ENCODE data around the gene PINK1. TPM values are rescaled to one million over a fixed set of nuclear protein-coding genes. Genes with fewer than 3 reads are reported as not detected.

The PINK1 gene
- polyA plus RNA-seq, 1 donor (not counting 4 experiments of a cell fraction or from before 2014, with no cell fraction given), result 44.6 TPM

GRCh38 chr1:20668581-20668980 is 35.3 kb downstream of the PINK1 start:
- no peak overlapping the region for H2AFZ ChIP-seq (ENCODE audit: control insufficient read depth, low read length)
- H3K9me1 ChIP-seq (ENCODE audit: control insufficient read depth, extremely low read depth, insufficient read depth, low read length), result no peaks in the 10 kb centered on the region
- TF ChIP-seq CTCF (optimal IDR thresholded peaks at IDR 0.05 in 1 of 3, IDR thresholded peaks at IDR 0.05 in 1 of 3, conservative IDR thresholded peaks at IDR 0.05 in 1 of 3; ENCODE audit: extremely low read depth in 1 of 3, insufficient read depth in 2 of 3, low read length in 3 of 3) (no peak), EZH2 (IDR thresholded peaks at IDR 0.05; ENCODE audit: low read length) (no peak)
- FAIRE-seq, result no peak
- H3K36me3 ChIP-seq (ENCODE audit: control insufficient read depth in 2 of 2, extremely low read depth in 1 of 2, insufficient read depth in 2 of 2, low read length in 2 of 2), result peaks cover 0 to 8% of the 10 kb centered on the region in 2 experiments
- no peaks in the 10 kb centered on the region for H4K20me1 ChIP-seq (ENCODE audit: control insufficient read depth, extremely low read depth, insufficient read depth, low read length)
- no peaks in the 10 kb centered on the region for H3K79me2 ChIP-seq (ENCODE audit: control insufficient read depth, insufficient read depth, low read length)
- no peak for DNase-seq (ENCODE audit: low read depth, low spot score)
- dilution Hi-C loops (cut with MboI; ENCODE audit: extremely low pct_ligation_motif_present, low sequenced_read_pairs), result no loop called here
- H3K4me1 ChIP-seq (ENCODE audit: control insufficient read depth, extremely low read depth, insufficient read depth, low read length), result no peaks in the 10 kb centered on the region
- no peaks in the 10 kb centered on the region for H3K27me3 ChIP-seq (ENCODE audit: control insufficient read depth, extremely low read depth, insufficient read depth, low read length)
- no peak overlapping the region for H3K4me3 ChIP-seq (ENCODE audit: control insufficient read depth in 2 of 3, extremely low read depth in 1 of 3, insufficient read depth in 2 of 3, low read depth in 1 of 3, low read length in 3 of 3)
- no peak overlapping the region for H3K9ac ChIP-seq (ENCODE audit: control insufficient read depth, extremely low read depth, insufficient read depth, low read length)
- H3K27ac ChIP-seq (ENCODE audit: control insufficient read depth, insufficient read depth, low read length), result no peak overlapping the region
- no peak overlapping the region for H3K4me2 ChIP-seq (ENCODE audit: control insufficient read depth, extremely low read depth, insufficient read depth, low read depth, low read length)
- H3K9me3 ChIP-seq (ENCODE audit: control insufficient read depth, low read depth, low read length), result no peaks in the 10 kb centered on the region

GRCh38 chr1:20670936-20671335 is 37.7 kb downstream of the PINK1 start:
- DNase-seq (ENCODE audit: low read depth, low spot score), result no peak
- no peak overlapping the region for H2AFZ ChIP-seq (ENCODE audit: control insufficient read depth, low read length)
- dilution Hi-C loops (cut with MboI; ENCODE audit: extremely low pct_ligation_motif_present, low sequenced_read_pairs), result no loop called here
- TF ChIP-seq EZH2 (IDR thresholded peaks at IDR 0.05; ENCODE audit: low read length), result no peak
- no peak for TF ChIP-seq CTCF (optimal IDR thresholded peaks at IDR 0.05 in 1 of 3, IDR thresholded peaks at IDR 0.05 in 1 of 3, conservative IDR thresholded peaks at IDR 0.05 in 1 of 3; ENCODE audit: extremely low read depth in 1 of 3, insufficient read depth in 2 of 3, low read length in 3 of 3)
- no peak overlapping the region for H3K4me3 ChIP-seq (ENCODE audit: control insufficient read depth in 2 of 3, extremely low read depth in 1 of 3, insufficient read depth in 2 of 3, low read depth in 1 of 3, low read length in 3 of 3)
- no peaks in the 10 kb centered on the region for H3K27me3 ChIP-seq (ENCODE audit: control insufficient read depth, extremely low read depth, insufficient read depth, low read length)
- FAIRE-seq, result no peak
- peaks cover 0 to 7% of the 10 kb centered on the region in 2 experiments for H3K36me3 ChIP-seq (ENCODE audit: control insufficient read depth in 2 of 2, extremely low read depth in 1 of 2, insufficient read depth in 2 of 2, low read length in 2 of 2)
- no peaks in the 10 kb centered on the region for H3K9me3 ChIP-seq (ENCODE audit: control insufficient read depth, low read depth, low read length)
- H3K9ac ChIP-seq (ENCODE audit: control insufficient read depth, extremely low read depth, insufficient read depth, low read length), result no peak overlapping the region
- H3K9me1 ChIP-seq (ENCODE audit: control insufficient read depth, extremely low read depth, insufficient read depth, low read length), result no peaks in the 10 kb centered on the region
- H3K27ac ChIP-seq (ENCODE audit: control insufficient read depth, insufficient read depth, low read length), result no peak overlapping the region
- H3K4me2 ChIP-seq (ENCODE audit: control insufficient read depth, extremely low read depth, insufficient read depth, low read depth, low read length), result no peak overlapping the region
- H3K4me1 ChIP-seq (ENCODE audit: control insufficient read depth, extremely low read depth, insufficient read depth, low read length), result no peaks in the 10 kb centered on the region
- no peaks in the 10 kb centered on the region for H4K20me1 ChIP-seq (ENCODE audit: control insufficient read depth, extremely low read depth, insufficient read depth, low read length)
- no peaks in the 10 kb centered on the region for H3K79me2 ChIP-seq (ENCODE audit: control insufficient read depth, insufficient read depth, low read length)

Measured in keratinocyte (primary cell).